HG03460 (cell line): Measurements from ENCODE around the gene GLA.

Experiments
- ATAC-seq: cut with Tn5 transposase; IDR thresholded peaks from one replicate; pipeline ENCODE4 v1.9.1; 2021; ENCODE audit not compliant: unreplicated experiment

Gene GLA

GRCh38 chrX:101359966-101360365, 47.8 kb downstream of the GLA start:
- no peak for ATAC-seq

DNA sequence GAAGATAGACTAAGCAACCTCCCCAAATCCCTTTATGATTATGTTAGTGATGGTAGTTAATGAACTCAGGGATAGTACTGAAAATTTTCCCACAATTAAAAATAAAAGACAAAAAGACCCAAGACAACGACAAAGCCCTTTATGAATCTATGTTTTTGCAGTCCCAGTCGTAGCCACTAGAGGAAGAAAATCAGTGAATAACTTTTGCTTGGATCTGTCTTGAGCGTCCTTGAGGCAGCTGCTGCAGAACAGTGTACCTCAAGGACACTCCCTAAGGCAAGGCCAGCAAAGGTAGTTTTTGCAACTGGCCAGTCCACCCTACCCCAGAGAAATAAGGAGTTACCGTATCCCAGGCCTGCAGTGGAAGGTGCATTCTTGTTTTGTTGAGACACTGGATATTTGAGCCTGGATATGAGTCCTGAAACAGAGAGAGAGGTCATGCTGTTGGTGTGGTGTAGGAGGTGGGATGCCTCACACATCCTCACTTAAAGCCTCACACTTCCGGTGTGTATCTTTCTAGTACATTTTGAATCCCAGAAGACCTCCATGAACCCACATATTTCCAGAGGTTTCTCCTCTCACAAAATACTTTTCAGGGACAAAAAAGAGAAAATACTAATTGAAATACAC, 50.4 kb downstream of the GLA start:
- ATAC-seq, result no peak

GRCh38 chrX:101349193-101349562, 58.5 kb downstream of the GLA start:
- no peak for ATAC-seq

DNA sequence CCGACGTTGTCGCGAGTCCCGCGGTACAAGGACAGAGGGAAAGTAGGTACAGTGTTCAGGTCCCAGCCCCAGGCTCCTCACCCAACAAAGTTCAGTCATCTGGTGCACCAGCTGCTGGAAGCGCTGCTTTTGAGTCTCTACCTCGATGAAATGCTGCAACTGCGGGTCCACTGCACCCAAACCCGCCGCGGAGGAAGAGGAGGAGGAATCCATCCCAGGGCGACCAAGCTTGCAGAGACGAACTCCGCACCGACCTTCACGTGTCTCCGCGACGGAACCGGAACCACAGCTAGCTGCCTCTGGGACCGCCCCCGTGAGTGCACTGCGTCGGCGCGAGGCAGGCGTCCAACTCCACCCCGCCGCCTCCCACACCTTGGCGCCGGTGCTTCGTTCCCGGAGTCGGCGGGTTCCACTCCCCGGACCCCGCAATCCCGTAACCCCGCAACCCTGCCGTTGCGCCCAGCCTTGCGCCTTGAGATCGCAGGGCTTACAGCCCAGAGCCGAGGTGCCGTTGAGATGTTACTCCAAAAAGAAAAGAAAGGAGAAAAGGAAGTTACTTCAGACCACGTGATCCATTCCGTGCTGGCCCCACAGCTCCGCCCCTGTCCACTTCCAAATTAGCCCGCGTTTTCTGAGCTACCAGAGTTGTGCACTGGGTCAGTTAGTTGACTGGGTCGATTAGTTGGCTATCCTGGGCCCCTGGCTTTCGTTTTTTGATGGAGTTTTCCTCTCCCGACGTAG, 59.1 kb downstream of the GLA start, which contains the start of gene TIMM8A:
TIMM8A (minus strand) TSS at position 291 of the 741 bp plus-strand sequence; CDS start at position 213, 78 bp downstream.
- ATAC-seq, result peak; percentile 97

DNA sequence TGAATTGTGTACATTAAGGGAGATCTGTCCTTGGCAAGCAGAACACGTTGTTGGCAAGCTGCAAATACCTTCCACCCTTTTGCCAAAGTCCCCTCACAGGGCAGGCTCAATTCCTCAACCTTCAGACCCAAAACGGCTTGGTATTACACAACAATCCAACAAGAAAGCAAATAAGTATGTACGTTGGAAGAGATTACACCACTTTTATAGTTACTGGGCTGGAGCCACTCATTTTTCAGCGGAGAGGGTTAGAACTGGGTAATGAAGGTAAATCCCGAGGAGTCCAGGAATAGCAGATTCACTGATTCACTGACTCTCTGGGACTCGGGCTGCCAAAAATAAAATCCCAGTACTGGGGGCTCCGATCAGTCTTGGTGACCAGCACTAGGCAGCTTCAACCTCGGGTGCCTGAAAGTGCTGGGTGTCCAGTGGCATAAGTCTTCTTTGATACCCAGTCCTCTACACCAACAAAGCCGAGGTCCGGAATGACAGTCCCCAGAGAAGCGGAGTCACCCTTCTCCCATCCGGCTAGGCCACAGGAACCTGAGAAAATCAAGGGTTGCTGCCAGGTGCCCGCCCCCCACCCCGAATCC, 59.8 kb downstream of the GLA start:
- peak; percentile 2 for ATAC-seq
